Endothelial cell (in vitro differentiated cells): ENCODE measurements around the gene DDIT3. TPM values are rescaled to one million over a fixed set of nuclear protein-coding genes. Genes with fewer than 3 reads are reported as not detected.

Source experiments
- DNase-seq: peaks from one replicate; pipeline ENCODE4 v3.0.0; 2021; ENCODE audit warnings: low spot score
- H3K27ac Mint-ChIP-seq: one replicate; pipeline ENCODE4 v1.8.0; 2021; ENCODE audit warnings: mixed read lengths, inconsistent platforms; ENCODE audit not compliant: unreplicated experiment
- H3K27me3 Mint-ChIP-seq: one replicate; pipeline ENCODE4 v1.8.0; 2021; ENCODE audit warnings: mild to moderate bottlenecking, moderate library complexity, mixed read lengths, inconsistent platforms; ENCODE audit not compliant: unreplicated experiment
- H3K36me3 Mint-ChIP-seq: one replicate; pipeline ENCODE4 v1.8.0; 2021; ENCODE audit warnings: mild to moderate bottlenecking, low read depth, mixed read lengths, inconsistent platforms; ENCODE audit not compliant: unreplicated experiment
- H3K4me1 Mint-ChIP-seq: one replicate; pipeline ENCODE4 v1.8.0; 2021; ENCODE audit warnings: mild to moderate bottlenecking, mixed read lengths, inconsistent platforms; ENCODE audit not compliant: unreplicated experiment
- H3K4me3 Mint-ChIP-seq: one replicate; pipeline ENCODE4 v1.8.0; 2021; ENCODE audit warnings: mild to moderate bottlenecking, mixed read lengths, inconsistent platforms; ENCODE audit not compliant: unreplicated experiment
- H3K9me3 Mint-ChIP-seq: one replicate; pipeline ENCODE4 v1.8.0; 2021; ENCODE audit warnings: mixed read lengths, inconsistent platforms; ENCODE audit not compliant: unreplicated experiment
- total RNA-seq: library from RNA; stranded (reverse); fragmentation: NEBNext Ultra II Directional; extraction: Animal tissue kit (Norgen Biotek cat#: 25700); gene quantifications from one replicate; pipeline ENCODE4 v1.2.1, GENCODE V29; 2021; ENCODE audit not compliant: unreplicated experiment
- TF ChIP-seq, protein P1 (sequence below): fragments of 200-600 bp; sonication (generic); IDR thresholded peaks from one replicate; pipeline ENCODE4 v1.5.0; 2021; ENCODE audit warnings: antibody characterized with exemption; ENCODE audit not compliant: unreplicated experiment

DDIT3 gene
- total RNA-seq, 1 donor from 2014 or later = 4.2 TPM

DNA sequence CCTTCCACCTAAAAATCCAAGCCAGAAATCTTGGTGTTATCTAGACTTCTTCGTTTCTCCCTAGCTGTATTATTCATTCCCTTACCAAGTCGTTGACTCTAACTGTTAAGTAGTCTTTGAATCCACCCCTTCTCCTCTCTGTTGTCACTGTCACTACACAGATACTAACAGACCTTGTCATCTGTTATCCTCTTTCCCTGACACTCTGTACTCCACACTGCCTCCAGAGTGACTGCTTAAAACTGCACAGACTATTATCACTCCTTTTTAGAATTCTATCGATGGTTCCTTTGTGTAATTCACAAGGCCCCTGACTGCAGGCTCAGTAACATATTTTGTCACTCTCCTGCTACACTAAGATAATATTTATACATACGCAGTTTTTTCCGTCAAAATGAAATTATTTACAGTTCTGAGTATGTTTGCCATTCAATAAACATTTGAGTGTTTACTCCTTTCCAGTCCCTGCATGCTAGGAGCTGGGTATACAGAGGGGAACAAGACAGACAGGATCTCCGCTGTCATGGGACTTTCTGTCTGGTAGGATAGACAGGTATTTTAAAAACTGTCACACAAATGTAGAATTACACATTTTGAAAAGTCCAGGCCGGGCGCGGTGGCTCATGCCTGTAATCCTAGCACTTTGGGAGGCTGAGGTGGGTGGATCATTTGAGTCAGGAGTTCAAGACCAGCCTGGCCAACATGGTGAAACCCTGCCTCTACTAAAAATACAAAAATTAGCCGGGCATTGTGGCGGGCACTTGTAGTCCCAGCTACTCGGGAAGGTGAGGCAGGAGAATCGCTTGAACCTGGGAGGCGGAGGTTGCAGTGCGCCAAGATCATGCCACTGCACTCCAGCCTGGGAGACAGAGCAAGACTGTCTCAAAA lies 28.7 kb downstream of the DDIT3 start:
- no peaks in the 10 kb centered on the region for H3K9me3 Mint-ChIP-seq
- TF ChIP-seq, protein P1, sequence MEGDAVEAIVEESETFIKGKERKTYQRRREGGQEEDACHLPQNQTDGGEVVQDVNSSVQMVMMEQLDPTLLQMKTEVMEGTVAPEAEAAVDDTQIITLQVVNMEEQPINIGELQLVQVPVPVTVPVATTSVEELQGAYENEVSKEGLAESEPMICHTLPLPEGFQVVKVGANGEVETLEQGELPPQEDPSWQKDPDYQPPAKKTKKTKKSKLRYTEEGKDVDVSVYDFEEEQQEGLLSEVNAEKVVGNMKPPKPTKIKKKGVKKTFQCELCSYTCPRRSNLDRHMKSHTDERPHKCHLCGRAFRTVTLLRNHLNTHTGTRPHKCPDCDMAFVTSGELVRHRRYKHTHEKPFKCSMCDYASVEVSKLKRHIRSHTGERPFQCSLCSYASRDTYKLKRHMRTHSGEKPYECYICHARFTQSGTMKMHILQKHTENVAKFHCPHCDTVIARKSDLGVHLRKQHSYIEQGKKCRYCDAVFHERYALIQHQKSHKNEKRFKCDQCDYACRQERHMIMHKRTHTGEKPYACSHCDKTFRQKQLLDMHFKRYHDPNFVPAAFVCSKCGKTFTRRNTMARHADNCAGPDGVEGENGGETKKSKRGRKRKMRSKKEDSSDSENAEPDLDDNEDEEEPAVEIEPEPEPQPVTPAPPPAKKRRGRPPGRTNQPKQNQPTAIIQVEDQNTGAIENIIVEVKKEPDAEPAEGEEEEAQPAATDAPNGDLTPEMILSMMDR = no peak
- no peak for DNase-seq
- H3K27me3 Mint-ChIP-seq = peaks cover 4% of the 10 kb centered on the region
- H3K4me3 Mint-ChIP-seq = peak overlapping the region; percentile 66
- peak overlapping the region; percentile 9 for H3K27ac Mint-ChIP-seq
- H3K4me1 Mint-ChIP-seq = peaks cover 12% of the 10 kb centered on the region
- H3K36me3 Mint-ChIP-seq = peaks cover 38% of the 10 kb centered on the region

DNA sequence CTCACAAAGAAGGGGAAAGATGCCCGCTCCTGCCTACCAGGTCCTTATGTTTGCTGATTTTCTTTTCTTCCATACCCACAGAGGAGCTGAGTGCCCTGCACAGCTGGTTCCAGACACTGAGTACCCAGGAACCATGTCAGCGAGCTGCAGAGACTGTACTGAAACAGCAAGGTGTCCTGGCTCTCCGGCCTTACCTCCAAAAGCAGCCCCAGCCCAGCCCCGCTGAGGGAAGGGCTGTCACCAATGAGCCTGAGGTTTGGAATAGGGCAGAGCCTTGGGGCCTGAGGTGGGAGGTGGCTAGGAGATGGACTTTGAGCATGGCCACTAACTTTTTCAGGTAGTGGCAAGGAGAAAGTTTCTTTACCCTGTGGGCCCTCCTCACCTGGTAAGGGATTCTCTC lies 30.2 kb downstream of the DDIT3 start:
- no peak overlapping the region for H3K27ac Mint-ChIP-seq
- DNase-seq = no peak
- H3K4me1 Mint-ChIP-seq = peaks cover 12% of the 10 kb centered on the region
- TF ChIP-seq, protein P1 = no peak
- peaks cover 37% of the 10 kb centered on the region for H3K36me3 Mint-ChIP-seq
- peaks cover 4% of the 10 kb centered on the region for H3K27me3 Mint-ChIP-seq
- no peaks in the 10 kb centered on the region for H3K9me3 Mint-ChIP-seq
- H3K4me3 Mint-ChIP-seq = no peak overlapping the region

DNA sequence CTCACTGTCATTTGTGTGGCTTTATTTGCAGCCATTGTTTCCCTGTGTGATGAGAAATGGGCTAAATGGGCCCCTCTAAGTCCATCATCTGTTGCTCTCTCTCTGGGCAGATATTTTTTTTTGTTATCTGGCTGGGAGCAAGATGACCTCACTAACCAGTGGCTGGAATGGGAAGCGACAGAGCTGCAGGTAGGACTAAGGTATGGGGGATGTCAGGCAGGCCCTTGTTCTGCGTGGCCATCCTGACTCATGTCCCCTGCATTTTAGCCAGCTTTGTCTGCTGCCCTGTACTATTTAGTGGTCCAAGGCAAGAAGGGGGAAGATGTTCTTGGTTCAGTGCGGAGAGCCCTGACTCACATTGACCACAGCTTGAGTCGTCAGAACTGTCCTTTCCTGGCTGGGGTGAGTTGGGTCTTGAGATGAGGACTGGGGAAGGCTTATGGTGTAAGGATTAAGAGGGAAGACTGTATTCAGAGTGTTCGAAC lies 31.1 kb downstream of the DDIT3 start:
- Mint-ChIP-seq H3K4me1 (peaks cover 12% of the 10 kb centered on the region), H3K27me3 (peaks cover 4% of the 10 kb centered on the region), H3K9me3 (no peaks in the 10 kb centered on the region), H3K27ac (peak overlapping the region; percentile 14), H3K4me3 (peak overlapping the region; percentile 98), H3K36me3 (peaks cover 37% of the 10 kb centered on the region)
- TF ChIP-seq, protein P1 = no peak
- no peak for DNase-seq

DNA sequence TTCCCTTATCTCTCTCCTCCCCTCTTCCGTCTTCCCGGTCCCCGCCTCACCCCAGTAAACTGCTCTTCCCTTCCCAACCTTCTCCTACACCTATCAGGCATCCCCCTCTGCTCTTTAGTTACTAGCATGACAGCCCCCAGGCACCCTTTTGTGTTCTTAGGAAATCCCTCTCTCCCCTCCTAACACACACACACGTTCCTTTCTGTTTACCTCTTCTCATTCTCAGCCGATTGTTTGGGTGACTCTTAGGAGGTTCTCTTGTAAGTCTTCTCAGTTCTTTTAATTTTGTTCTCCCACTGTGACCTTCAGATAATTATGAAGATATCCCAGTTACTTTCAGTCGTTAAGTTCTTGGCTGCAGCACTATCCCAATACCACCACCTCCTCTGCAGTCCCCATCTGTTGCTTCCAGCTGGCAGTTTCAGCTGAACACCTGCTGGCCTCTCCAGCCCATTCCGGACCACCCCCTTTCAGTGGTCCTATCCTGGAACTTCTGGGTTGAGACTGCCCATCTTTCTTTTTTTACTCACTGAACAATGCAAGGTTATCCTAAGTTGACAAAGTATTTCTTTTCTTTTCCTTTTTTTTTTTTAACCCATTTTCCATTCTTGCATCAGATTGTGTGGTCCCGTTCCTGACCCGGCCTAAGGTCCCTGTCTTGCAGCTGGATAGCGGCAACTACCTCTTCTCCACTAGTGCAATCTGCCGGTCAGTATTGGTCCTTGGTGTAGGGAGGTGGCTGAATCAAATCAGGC lies 31.7 kb downstream of the DDIT3 start:
- Mint-ChIP-seq H3K9me3 (no peaks in the 10 kb centered on the region), H3K36me3 (peaks cover 37% of the 10 kb centered on the region), H3K4me1 (peaks cover 12% of the 10 kb centered on the region), H3K4me3 (peak overlapping the region; percentile 98), H3K27me3 (peaks cover 4% of the 10 kb centered on the region), H3K27ac (peak overlapping the region; percentile 96)
- DNase-seq = no peak
- TF ChIP-seq, protein P1 = no peak
